Aorta (tissue), 5 donors: ENCODE data around the gene FOXA2. TPM values are rescaled to one million over a fixed set of nuclear protein-coding genes. Genes with fewer than 3 reads are reported as not detected.

Source experiments
- ATAC-seq: fragments of 200-7000 bp; cut with Tn5 transposase; one replicate; pipeline ENCODE4 v1.9.1; 2022; ENCODE audit warnings: moderate library complexity; ENCODE audit not compliant: low FRiP score
- DNase-seq, 2 donors: peaks; one replicate each; pipeline ENCODE4 v3.0.0-alpha.2; 2020
- H3K27ac ChIP-seq, 2 donors: one replicate each; pipeline ENCODE4 v1.5.1; 2013; ENCODE audit warnings: low read length in 2 of 2, mild to moderate bottlenecking in 2 of 2, moderate library complexity in 2 of 2, control low read depth in 1 of 2, inconsistent platforms in 1 of 2, low read depth in 1 of 2
- H3K27me3 ChIP-seq, 2 donors: one replicate each; pipeline ENCODE4 v1.6.1; 2013; ENCODE audit warnings: control low read depth in 1 of 2, low read length in 1 of 2, mild to moderate bottlenecking in 1 of 2, moderate library complexity in 1 of 2; ENCODE audit not compliant: insufficient read depth in 2 of 2, control insufficient read depth in 1 of 2
- H3K36me3 ChIP-seq, 2 donors: one replicate each; pipeline ENCODE4 v1.6.1; 2013; ENCODE audit warnings: control low read depth in 1 of 2, low read length in 1 of 2, mild to moderate bottlenecking in 1 of 2; ENCODE audit not compliant: insufficient read depth in 2 of 2, control insufficient read depth in 1 of 2
- H3K4me1 ChIP-seq, 2 donors: one replicate each; pipeline ENCODE4 v1.6.1; 2013; ENCODE audit warnings: low read length in 2 of 2, control low read depth in 1 of 2, mild to moderate bottlenecking in 1 of 2, moderate library complexity in 1 of 2; ENCODE audit not compliant: insufficient read depth in 2 of 2, control insufficient read depth in 1 of 2
- H3K4me3 ChIP-seq, 2 donors: one replicate each; pipeline ENCODE4 v1.5.1; 2013; ENCODE audit warnings: low read length in 2 of 2, control low read depth in 1 of 2, mild to moderate bottlenecking in 1 of 2
- H3K9me3 ChIP-seq: one replicate; pipeline ENCODE4 v1.6.1; 2013; ENCODE audit warnings: mild to moderate bottlenecking, low read length; ENCODE audit not compliant: control insufficient read depth
- WGBS, 2 donors: extraction: QIAGEN DNeasy Blood & Tissue Kit; methylation state at CpG; one replicate each; pipeline ENCODE4 v1.1.7; 2013; 5-methylcytosine and 5-hydroxymethylcytosine counted together
- intact Hi-C, 2 donors: fragments of 100-400 bp; cut with DNase I; formaldehyde crosslinking; loops; one replicate each; pipeline versions ENCODE4 v1.14.2 to v1.15.0; 2022
- polyA plus RNA-seq, 2 donors: library from polyadenylated mRNA; stranded (reverse); fragments of 200-250 nt; gene quantifications; one replicate each; pipeline ENCODE4 v1.2.3, GENCODE V29; 2013
- total RNA-seq, 2 donors: library from RNA; stranded (reverse); fragmentation: NEBNext Ultra II Directional; extraction: Animal tissue kit (Norgen Biotek cat#: 25700); gene quantifications; one replicate each; pipeline ENCODE4 v1.2.1, GENCODE V29; 2021
- donor health status: healthy with polysubstance abuse.
- donor health status: Bipolar disorder and iron deficiency.
- donor health status: DM: no; HTN: no; CAD: no.
- donor health status: DM: no; HTN: no; CAD: no.
- donor health status: DM: yes; HTN: yes; CAD: no.

Gene FOXA2
- total and polyA plus RNA-seq, 4 donors: 0.88 TPM; not detected in 3

DNA sequence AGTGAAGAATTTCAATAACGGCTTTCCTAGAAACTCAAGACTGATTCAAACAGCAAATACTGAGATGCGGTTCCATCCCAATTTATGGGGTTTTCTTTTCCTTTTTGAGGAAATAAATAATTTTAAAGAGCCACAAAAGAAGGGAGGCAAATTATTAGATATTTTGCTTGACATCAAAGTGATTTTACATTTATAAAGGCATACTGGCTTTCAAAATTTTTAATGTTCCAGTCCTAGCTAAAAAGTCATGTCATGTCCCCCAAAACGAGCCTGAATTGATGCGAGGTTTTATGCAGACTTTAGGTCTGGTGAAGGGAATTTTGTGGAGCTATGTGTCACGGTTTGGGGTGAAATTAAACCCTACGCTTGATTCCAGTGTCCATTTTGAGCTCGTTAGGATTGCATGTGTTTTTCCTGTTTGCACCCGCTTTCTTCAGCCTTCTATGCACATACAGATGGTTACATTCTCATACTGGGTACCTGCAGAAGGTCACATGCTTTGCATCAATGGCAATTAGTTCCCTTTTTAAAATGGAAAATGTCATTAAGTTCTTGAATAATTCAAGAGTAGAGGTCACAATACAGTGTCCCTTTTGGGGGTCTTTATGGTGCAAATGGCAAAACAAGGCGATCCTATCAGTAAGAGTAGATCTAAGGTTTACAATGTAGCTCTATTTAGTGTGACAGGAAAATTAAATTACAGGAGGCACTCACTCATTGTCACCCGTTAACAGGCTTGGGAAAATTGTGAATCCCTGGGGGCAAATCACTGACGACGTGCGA lies 17.3 kb downstream of the FOXA2 start:
- H3K4me3 ChIP-seq: no peak overlapping the region
- H3K27ac ChIP-seq: no peak overlapping the region
- no peaks in the 10 kb centered on the region for H3K27me3 ChIP-seq
- H3K9me3 ChIP-seq: no peaks in the 10 kb centered on the region
- no peak for DNase-seq
- intact Hi-C loops: no loop called here
- ATAC-seq: no peak
- H3K4me1 ChIP-seq: no peaks in the 10 kb centered on the region
- 12 to 13% methylated on average over 13 of the region's 13 CpGs for WGBS, 2 donors
- no peaks in the 10 kb centered on the region for H3K36me3 ChIP-seq

DNA sequence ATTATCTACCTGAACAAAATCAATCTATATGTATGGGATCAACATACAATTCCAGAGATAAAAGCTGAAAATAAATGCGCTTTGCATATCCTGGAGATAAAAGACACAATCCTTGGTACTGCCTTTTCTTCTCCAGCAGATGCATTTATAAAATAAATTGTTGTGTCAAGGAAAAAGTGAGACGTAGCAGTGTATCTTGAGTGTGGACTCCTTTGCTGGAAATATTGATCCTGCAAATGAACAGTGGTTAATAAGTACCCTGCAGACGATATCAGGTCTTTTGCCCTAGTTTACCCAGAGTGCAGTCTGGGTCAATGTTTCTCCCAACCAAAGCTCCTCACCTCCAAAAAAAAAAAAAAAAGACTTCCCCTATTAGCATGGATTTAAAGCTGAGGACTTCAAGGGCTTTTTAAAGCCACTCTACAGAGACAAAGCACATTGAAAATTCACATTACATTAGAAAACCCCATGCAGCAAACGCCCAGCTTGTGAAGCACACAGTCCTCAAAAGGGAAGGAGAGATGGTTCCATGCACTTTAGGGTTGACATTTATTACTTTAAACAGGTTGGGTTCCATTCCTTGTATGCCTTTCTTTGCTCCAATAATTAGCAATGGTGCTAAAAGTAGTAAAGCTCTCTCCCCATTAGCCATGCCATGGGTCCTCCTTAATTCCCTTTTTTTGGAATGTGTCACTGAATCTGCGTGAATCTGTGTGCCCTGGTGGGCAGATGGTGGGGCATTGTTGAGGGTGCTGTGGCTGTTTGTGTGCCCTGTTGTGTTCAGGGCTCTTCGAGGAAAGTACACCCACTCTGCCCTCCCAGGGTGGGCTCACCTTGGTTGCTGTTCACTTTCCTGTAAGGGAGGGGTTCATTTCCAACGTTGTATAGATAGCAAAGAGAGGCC lies 21.1 kb downstream of the FOXA2 start:
- no peak overlapping the region for H3K4me3 ChIP-seq
- 11 to 13% methylated on average over 7 of the region's 7 CpGs for WGBS, 2 donors
- intact Hi-C loops: no loop called here

DNA sequence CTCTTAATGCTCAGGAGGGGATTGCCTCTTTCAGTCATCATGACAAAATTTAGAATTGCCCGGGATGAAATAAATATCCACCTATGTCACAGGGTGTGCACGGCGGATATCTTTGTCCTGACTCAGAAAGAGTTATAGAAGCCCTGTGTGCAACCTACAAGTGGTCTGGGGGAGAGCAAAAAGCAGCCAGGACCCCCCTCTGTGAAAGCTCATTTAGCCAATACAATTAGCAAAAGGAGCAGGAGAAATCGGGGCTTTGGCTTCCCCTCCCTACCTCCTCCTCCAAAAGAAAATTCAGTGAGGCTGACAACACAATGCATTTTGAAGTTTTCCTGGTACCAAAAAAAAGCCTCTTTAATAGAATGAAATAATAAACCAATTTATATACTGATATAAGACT lies 21.8 kb downstream of the FOXA2 start:
- no peaks in the 10 kb centered on the region for H3K4me1 ChIP-seq
- no peaks in the 10 kb centered on the region for H3K27me3 ChIP-seq
- no peak for ATAC-seq
- 10 to 11% methylated on average over 4 of the region's 4 CpGs for WGBS, 2 donors
- intact Hi-C loops: no loop called here
- H3K27ac ChIP-seq: no peak overlapping the region
- H3K9me3 ChIP-seq: peaks cover 2% of the 10 kb centered on the region
- H3K4me3 ChIP-seq: no peak overlapping the region
- no peaks in the 10 kb centered on the region for H3K36me3 ChIP-seq
- DNase-seq: no peak

More for the DNA sequence above, 21.1 kb downstream of the FOXA2 start:
- H3K9me3 ChIP-seq: peaks cover 2% of the 10 kb centered on the region
- DNase-seq (no peak), ATAC-seq (no peak)
- no peak overlapping the region for H3K27ac ChIP-seq
- no peaks in the 10 kb centered on the region for H3K36me3 ChIP-seq
- H3K27me3 ChIP-seq: no peaks in the 10 kb centered on the region
- no peaks in the 10 kb centered on the region for H3K4me1 ChIP-seq

DNA sequence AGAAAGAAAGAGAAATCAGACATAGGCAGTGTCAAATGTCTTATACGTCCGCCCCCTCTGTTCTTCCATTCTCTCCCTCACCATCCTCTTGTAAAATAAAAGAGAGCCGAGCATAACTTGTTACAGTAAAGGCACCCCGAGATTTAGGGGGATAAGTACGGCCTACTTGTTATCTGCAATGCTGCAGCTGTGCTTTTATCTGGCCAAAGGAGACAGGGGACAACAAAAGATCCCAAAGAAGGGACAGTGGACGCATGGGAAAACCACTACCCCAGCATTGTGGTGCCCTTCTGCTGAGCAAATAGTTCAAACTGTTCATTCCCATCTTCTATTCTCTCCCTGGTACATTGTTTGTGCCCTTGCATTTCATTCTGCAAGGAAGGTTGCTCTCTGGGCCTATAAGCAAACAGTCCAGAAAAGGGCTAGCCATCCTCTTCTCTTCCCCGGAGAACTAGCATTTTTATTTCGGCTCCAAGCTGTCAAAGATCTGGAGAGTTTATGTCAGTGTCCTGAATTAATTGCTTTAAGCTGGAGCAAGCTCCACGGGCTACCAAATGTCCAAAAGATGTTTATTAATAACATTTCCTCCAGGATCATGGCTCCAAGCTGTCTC lies 22.3 kb downstream of the FOXA2 start:
- intact Hi-C loops: no loop called here
- no peak overlapping the region for H3K27ac ChIP-seq
- H3K36me3 ChIP-seq: no peaks in the 10 kb centered on the region
- H3K4me1 ChIP-seq: no peaks in the 10 kb centered on the region
- 33 to 36% methylated on average over 9 of the region's 9 CpGs for WGBS, 2 donors
- DNase-seq (no peak), ATAC-seq (no peak)
- H3K9me3 ChIP-seq: peaks cover 2% of the 10 kb centered on the region
- H3K27me3 ChIP-seq: no peaks in the 10 kb centered on the region
- H3K4me3 ChIP-seq: no peak overlapping the region

DNA sequence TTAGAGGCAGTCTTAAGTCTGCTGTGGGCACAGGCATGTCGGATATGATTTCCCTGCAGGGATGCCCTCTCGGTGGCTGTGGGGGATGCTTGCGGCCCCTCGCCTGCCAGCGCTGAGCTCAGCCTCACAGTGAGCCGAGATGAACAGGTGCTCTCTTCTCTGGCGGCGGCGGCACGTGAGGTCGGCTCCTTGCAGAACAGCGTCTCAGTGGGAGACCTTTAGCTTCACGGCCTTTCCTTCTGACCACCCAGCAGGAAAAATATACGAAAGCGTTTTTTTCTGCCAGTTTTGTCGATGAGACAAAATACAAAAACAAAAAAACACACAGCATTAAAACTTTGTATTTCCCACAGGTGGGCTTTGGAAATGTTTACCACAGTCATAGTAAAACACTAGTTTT lies 23.6 kb downstream of the FOXA2 start:
- intact Hi-C loops: no loop called here
- Histone ChIP-seq H3K4me1 (no peaks in the 10 kb centered on the region), H3K9me3 (peaks cover 2% of the 10 kb centered on the region), H3K27me3 (no peaks in the 10 kb centered on the region), H3K36me3 (no peaks in the 10 kb centered on the region), H3K4me3 (no peak overlapping the region), H3K27ac (no peak overlapping the region)
- ATAC-seq (no peak), DNase-seq (no peak)
- WGBS, 2 donors: 8 to 10% methylated on average over 16 of the region's 16 CpGs

DNA sequence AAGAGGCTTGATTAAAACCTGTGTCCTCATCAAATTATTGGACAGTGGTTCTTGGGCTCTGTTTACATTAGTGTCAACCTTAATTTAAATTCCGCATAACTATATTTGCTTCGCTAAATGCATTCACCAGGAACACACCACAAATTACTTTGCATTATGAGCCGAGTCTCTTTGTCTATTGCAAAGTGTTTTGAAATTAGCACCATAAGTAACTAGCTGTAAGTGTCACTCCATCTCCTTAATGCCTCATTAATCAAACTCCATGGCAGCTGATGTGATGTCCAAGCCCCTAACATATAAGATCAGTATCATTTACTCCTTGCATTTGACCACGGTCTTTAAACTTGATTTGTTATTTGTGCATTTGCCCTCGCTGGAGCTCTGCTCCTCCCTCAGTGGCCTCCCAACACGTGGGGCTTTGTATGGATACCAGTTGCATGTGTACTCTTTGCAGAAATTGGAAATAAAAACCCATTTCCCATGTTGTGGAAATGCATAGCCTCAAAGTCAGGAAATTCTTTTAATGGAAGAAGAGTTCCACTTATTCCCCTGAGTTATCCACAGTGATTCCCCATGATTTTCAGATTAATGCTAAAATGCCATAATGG lies 24.6 kb downstream of the FOXA2 start:
- H3K4me3 ChIP-seq: no peak overlapping the region
- ATAC-seq (no peak), DNase-seq (no peak)
- intact Hi-C loops: no loop called here
- WGBS, 2 donors: 13 to 14% methylated on average over 6 of the region's 6 CpGs
- H3K4me1 ChIP-seq: no peaks in the 10 kb centered on the region
- H3K27me3 ChIP-seq: no peaks in the 10 kb centered on the region
- H3K9me3 ChIP-seq: peaks cover 2% of the 10 kb centered on the region
- no peak overlapping the region for H3K27ac ChIP-seq
- no peaks in the 10 kb centered on the region for H3K36me3 ChIP-seq

DNA sequence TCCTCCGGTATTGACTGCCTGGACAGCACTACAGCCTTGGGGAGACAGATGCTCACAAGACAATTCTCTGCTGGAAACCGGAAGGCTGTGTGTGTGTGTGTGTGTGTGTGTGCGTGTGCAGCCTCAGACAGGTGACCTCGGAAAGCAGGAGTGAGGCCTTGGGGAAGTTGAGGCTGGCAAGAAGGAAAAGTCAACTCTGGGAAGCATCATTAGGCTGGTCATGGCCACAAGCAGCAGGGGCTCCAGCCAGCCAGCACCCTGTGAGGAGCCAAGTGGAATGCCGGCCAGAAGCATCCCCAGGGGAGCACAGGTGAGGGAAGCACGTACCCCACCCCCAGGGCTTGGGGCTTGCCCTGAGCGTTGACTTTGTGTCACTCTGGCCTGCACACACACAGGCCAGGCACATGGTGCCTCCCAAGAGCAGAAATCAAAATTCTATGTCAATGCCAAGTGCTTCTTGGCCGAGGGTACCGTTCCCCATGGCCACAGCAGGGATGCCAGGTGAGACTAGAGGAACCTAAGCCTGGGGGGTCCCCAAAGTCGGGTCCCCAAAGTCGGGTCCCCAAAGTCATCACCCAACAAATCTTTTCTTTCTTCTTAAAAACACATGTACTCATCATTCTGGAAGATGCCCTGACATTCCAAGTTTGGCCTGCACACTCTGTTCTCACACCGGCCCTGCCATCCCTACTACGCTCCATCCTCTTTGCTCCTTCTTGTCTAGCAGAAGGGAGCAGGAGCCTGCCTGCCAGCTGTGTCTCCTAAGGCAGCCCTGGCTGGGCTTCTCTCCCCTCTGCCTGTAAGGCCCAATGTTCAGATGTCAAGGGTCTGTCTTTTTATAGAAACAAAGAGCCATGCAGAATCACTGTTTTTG lies 26.7 kb downstream of the FOXA2 start:
- ATAC-seq (no peak), DNase-seq (no peak)
- Histone ChIP-seq H3K4me3 (no peak overlapping the region), H3K4me1 (no peaks in the 10 kb centered on the region), H3K36me3 (no peaks in the 10 kb centered on the region), H3K9me3 (peaks cover 2% of the 10 kb centered on the region), H3K27ac (no peak overlapping the region), H3K27me3 (no peaks in the 10 kb centered on the region)
- 67 to 68% methylated on average over 13 of the region's 13 CpGs for WGBS, 2 donors
- intact Hi-C loops: no loop called here

DNA sequence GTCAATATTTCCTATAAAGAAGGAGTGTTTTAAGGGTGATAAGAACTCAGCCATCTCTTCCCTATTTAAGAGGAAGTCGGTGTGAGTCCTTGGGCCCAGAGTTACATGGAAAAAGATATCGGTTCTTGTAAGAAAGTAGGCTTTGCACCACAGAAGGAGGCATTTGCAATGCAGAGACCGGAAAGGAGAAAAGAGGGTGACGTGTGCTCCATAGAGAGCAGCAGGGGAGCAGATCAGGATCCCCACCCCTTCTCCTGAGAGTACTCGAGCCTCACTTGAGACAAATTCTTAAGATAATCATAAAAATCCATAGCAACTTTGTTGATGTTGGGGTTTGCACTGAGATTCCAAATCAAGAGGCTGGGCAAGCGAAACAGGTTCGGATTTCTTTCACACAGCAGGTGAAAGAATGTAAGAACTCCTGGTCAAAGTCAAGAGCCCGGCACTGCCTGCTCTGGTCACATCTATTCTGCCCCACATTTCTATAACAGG lies 27.8 kb downstream of the FOXA2 start:
- Histone ChIP-seq H3K27me3 (no peaks in the 10 kb centered on the region), H3K36me3 (no peaks in the 10 kb centered on the region), H3K4me1 (no peaks in the 10 kb centered on the region), H3K9me3 (peaks cover 2% of the 10 kb centered on the region), H3K27ac (no peak overlapping the region), H3K4me3 (no peak overlapping the region)
- intact Hi-C loops: no loop called here
- ATAC-seq (no peak), DNase-seq (no peak)
- WGBS, 2 donors: 54 to 62% methylated on average over 8 of the region's 8 CpGs
